ENCODE measurements around the gene EIF2B5. TPM values are rescaled to one million over a fixed set of nuclear protein-coding genes. Genes with fewer than 3 reads are reported as not detected.

EIF2B5 gene
- total and polyA plus RNA-seq, 2 of the 13 experiments (the other 11 are each of a cell fraction or from before 2014, with no cell fraction given) = 38.4 to 60.2 TPM

GRCh38 chr3:184148076-184148475, 12.9 kb downstream of the EIF2B5 start (continued):
- no peak for TF ChIP-seq ELK4 (CRISPR knock-in tag; IDR thresholded peaks at IDR 0.05; ENCODE audit: borderline replicate concordance)
- no peak for TF ChIP-seq ATF6 (CRISPR knock-in tag; conservative IDR thresholded peaks at IDR 0.05)

- DNase-seq (ENCODE audit: low spot score) = no peak
- Histone ChIP-seq H3K27ac (ENCODE audit: extremely low read length, insufficient read depth, low read length) (no peak overlapping the region), H3K4me3 (replicated peaks in 1 of 3; ENCODE audit: insufficient read depth in 1 of 3, low read depth in 2 of 3, low read length in 3 of 3) (no peak overlapping the region), H3K27me3 (ENCODE audit: control insufficient read depth in 1 of 2, insufficient read depth in 2 of 2, low read length in 2 of 2) (no peaks in the 10 kb centered on the region), H3K9me3 (ENCODE audit: low read length) (no peaks in the 10 kb centered on the region), H2AFZ (ENCODE audit: low read length) (no peak overlapping the region), H3K36me3 (replicated peaks in 1 of 2; ENCODE audit: control insufficient read depth in 1 of 2, insufficient read depth in 2 of 2, low read length in 2 of 2) (peaks cover 3 to 19% of the 10 kb centered on the region in 2 experiments; a peak in 3 of 5 replicates), H3K4me1 (ENCODE audit: insufficient read depth, low read length) (peaks cover 7% of the 10 kb centered on the region), H3K4me2 (ENCODE audit: low read depth, low read length) (no peak overlapping the region), H3K79me2 (ENCODE audit: insufficient read depth, low read length) (no peaks in the 10 kb centered on the region), H4K20me1 (ENCODE audit: insufficient read depth, low read length) (no peaks in the 10 kb centered on the region), H3K9ac (ENCODE audit: insufficient read depth, low read depth, low read length) (no peak overlapping the region)
- intact Hi-C loops (cut with micrococcal nuclease; ENCODE audit: unreplicated experiment) (loop anchor here (5.0 kb wide), 1 partner anchor 38 kb away; the partner anchor contains the start of gene ABCF3), in situ Hi-C loops (cut with HindIII; ENCODE audit: extremely low pct_ligation_motif_present, low pct_unique_long_range_greater_than_20kb) (loop anchor here (25.0 kb wide), 1 partner anchor 262 kb away; the partner anchor contains the start of gene PARL)
- TF ChIP-seq ZNF121 (CRISPR knock-in tag; IDR thresholded peaks at IDR 0.05) = peak; percentile 78
- TF ChIP-seq ATF5 (CRISPR knock-in tag; IDR thresholded peaks at IDR 0.05; ENCODE audit: low read depth) = no peak
- CTCF ChIA-PET (ENCODE audit: low intra/inter-chr PET ratio, low total read pairs) = no interaction called here
- 92% methylated on average over 6 of the region's 6 CpGs for WGBS (ENCODE audit: low lambda C conversion rate)
- FAIRE-seq = no peak
- no peak for ATAC-seq
- POLR2A ChIA-PET = no interaction called here
- BruUV-seq (replicated peaks) = no TSS peak
These were observed 14.0 kb downstream of the EIF2B5 start for GRCh38 chr3:184149123-184149522.
